ENCODE measurements around the gene SYVN1.
"Not testable (repeated sequence)": the region's sequence is repeated elsewhere in the genome, so short reads cannot be mapped to it uniquely, and the experiment has no call there.

The SYVN1 gene

GRCh38 chr11:65119670-65119995, 14.7 kb downstream of the SYVN1 start:
- no peaks in the 10 kb centered on the region for H3K27me3 Mint-ChIP-seq (ENCODE audit: low read depth, poor library complexity)
- no peaks in the 10 kb centered on the region for H3K9me3 Mint-ChIP-seq
- peak overlapping the region; percentile 54 for H3K4me3 Mint-ChIP-seq
- TF ChIP-seq CTCF (IDR thresholded peaks at IDR 0.05) = no peak
- H3K36me3 Mint-ChIP-seq (ENCODE audit: low read depth) = peaks cover 41% of the 10 kb centered on the region
- peaks cover 44% of the 10 kb centered on the region for H3K4me1 Mint-ChIP-seq
- no peak for DNase-seq
- no peak overlapping the region for H3K27ac Mint-ChIP-seq

- H3K4me3 Mint-ChIP-seq; DNase-seq; H3K27me3 Mint-ChIP-seq (ENCODE audit: low read depth, poor library complexity); H3K9me3 Mint-ChIP-seq: not testable (repeated sequence)
- peaks cover 43% of the 10 kb centered on the region for H3K4me1 Mint-ChIP-seq
- H3K27ac Mint-ChIP-seq = peak overlapping the region; percentile 68
- H3K36me3 Mint-ChIP-seq (ENCODE audit: low read depth) = peaks cover 37% of the 10 kb centered on the region
These were observed 15.2 kb downstream of the SYVN1 start for GRCh38 chr11:65118891-65119669.

- H3K4me3 Mint-ChIP-seq = peak overlapping the region; percentile 86
- peak; percentile 2 for TF ChIP-seq CTCF (IDR thresholded peaks at IDR 0.05)
These were observed 16.1 kb downstream of the SYVN1 start for GRCh38 chr11:65118097-65118837.

GRCh38 chr11:65117206-65118096, 16.9 kb downstream of the SYVN1 start, which contains the start of gene ZNHIT2:
TSS of gene ZNHIT2 (minus strand) at chr11:65117701. CDS start at chr11:65117653, 48 bp downstream.
- Mint-ChIP-seq H3K9me3 (no peaks in the 10 kb centered on the region), H3K4me1 (peaks cover 45% of the 10 kb centered on the region), H3K27me3 (ENCODE audit: low read depth, poor library complexity) (peaks cover 4% of the 10 kb centered on the region), H3K36me3 (ENCODE audit: low read depth) (peaks cover 35% of the 10 kb centered on the region), H3K27ac (peak within 1 kb of the TSS; percentile 98), H3K4me3 (peak within 1 kb of the TSS; percentile 86)
- peak; percentile 90 for TF ChIP-seq CTCF (IDR thresholded peaks at IDR 0.05)
- peak; percentile 100 for DNase-seq

More at GRCh38 chr11:65118097-65118837, 16.1 kb downstream of the SYVN1 start:
- Mint-ChIP-seq H3K9me3 (no peaks in the 10 kb centered on the region), H3K27ac (peak overlapping the region; percentile 98), H3K36me3 (ENCODE audit: low read depth) (peaks cover 35% of the 10 kb centered on the region), H3K4me1 (peaks cover 49% of the 10 kb centered on the region), H3K27me3 (ENCODE audit: low read depth, poor library complexity) (peaks cover 4% of the 10 kb centered on the region)
- no peak for DNase-seq

GRCh38 chr11:65116370-65117205, 17.7 kb downstream of the SYVN1 start:
- no peak for TF ChIP-seq CTCF (IDR thresholded peaks at IDR 0.05)
- Mint-ChIP-seq H3K27me3 (ENCODE audit: low read depth, poor library complexity) (peaks cover 4% of the 10 kb centered on the region), H3K4me3 (peak overlapping the region; percentile 86), H3K9me3 (no peaks in the 10 kb centered on the region), H3K36me3 (ENCODE audit: low read depth) (peaks cover 35% of the 10 kb centered on the region), H3K27ac (peak overlapping the region; percentile 87), H3K4me1 (peaks cover 41% of the 10 kb centered on the region)
- no peak for DNase-seq

Measured in nephron progenitor cell (in vitro differentiated cells).